HUES48 (cell line): Measurements from ENCODE around the gene TMC3.
"Not testable (repeated sequence)": the region's sequence is repeated elsewhere in the genome, so short reads cannot be mapped to it uniquely, and the experiment has no call there.

Source experiments
- H3K27ac ChIP-seq: one replicate; pipeline ENCODE4 v1.7.0; 2013; ENCODE audit warnings: low read depth, low read length, inconsistent platforms
- H3K27me3 ChIP-seq: 2 replicates; pipeline ENCODE4 v1.6.1; 2013; ENCODE audit warnings: mild to moderate bottlenecking, low read length; ENCODE audit not compliant: control insufficient read depth, insufficient read depth
- H3K36me3 ChIP-seq: 2 replicates; pipeline ENCODE4 v1.6.1; 2013; ENCODE audit warnings: low read length; ENCODE audit not compliant: control insufficient read depth, insufficient read depth
- H3K4me1 ChIP-seq: 2 replicates; pipeline ENCODE4 v1.6.1; 2013; ENCODE audit warnings: mild to moderate bottlenecking, low read length; ENCODE audit not compliant: control insufficient read depth, insufficient read depth
- H3K4me3 ChIP-seq: 2 replicates; pipeline ENCODE4 v1.5.1; 2013; ENCODE audit warnings: mild to moderate bottlenecking, low read depth, low read length
- H3K9ac ChIP-seq: 2 replicates; pipeline ENCODE4 v1.6.1; 2013; ENCODE audit warnings: mild to moderate bottlenecking, low read depth, low read length, moderate library complexity
- H3K9me3 ChIP-seq: 2 replicates; pipeline ENCODE4 v1.6.1; 2013; ENCODE audit warnings: low read length; ENCODE audit not compliant: control insufficient read depth, insufficient read depth

The TMC3 gene

DNA sequence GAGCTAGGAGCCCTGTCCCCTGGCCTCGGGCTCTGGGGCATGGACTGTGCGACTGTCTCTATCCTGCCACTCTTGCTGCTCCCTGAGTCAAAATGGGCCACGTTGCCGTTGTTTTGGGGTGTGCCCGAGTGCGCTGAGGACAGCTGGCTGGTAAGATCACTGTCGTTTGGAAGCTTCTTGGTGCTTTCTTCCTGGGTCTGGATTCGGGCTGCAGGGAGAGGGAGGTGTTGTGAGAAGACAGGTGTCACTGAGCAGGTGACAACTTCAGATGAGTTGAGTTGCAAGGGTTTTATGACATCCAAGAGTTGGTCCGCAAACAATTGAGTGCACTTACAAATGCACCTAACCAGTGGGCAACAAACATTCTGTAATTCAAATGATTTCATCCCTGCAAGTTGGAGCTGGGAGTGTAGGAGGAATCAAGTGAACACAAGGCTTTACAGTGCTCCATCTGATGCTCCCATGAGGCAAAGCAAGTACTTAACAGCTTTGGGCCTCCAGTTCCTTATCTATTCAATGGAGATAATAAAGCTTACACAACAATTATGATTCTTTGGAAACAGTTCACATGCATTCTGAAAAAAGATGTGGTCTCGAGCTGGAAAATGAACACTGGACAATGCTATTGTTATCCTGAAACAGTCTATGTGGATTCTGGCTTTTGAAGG lies 39.1 kb downstream of the TMC3 start:
- H3K9me3 ChIP-seq: no peaks in the 10 kb centered on the region
- H3K9ac ChIP-seq: no peak overlapping the region
- H3K4me3 ChIP-seq: no peak overlapping the region
- H3K27me3 ChIP-seq: no peaks in the 10 kb centered on the region
- H3K4me1 ChIP-seq: no peaks in the 10 kb centered on the region
- no peaks in the 10 kb centered on the region for H3K36me3 ChIP-seq
- no peak overlapping the region for H3K27ac ChIP-seq

- Histone ChIP-seq H3K9me3 (no peaks in the 10 kb centered on the region), H3K9ac (no peak overlapping the region), H3K27me3 (no peaks in the 10 kb centered on the region), H3K4me3 (no peak overlapping the region), H3K4me1 (no peaks in the 10 kb centered on the region), H3K27ac (no peak overlapping the region), H3K36me3 (no peaks in the 10 kb centered on the region)
These were observed 40.6 kb downstream of the TMC3 start for GRCh38 chr15:81333363-81333762.

GRCh38 chr15:81332326-81332725 lies 41.7 kb downstream of the TMC3 start:
- H3K9me3 ChIP-seq: no peaks in the 10 kb centered on the region
- H3K27ac ChIP-seq: no peak overlapping the region
- no peaks in the 10 kb centered on the region for H3K36me3 ChIP-seq
- no peak overlapping the region for H3K9ac ChIP-seq
- no peaks in the 10 kb centered on the region for H3K4me1 ChIP-seq
- no peak overlapping the region for H3K4me3 ChIP-seq
- H3K27me3 ChIP-seq: no peaks in the 10 kb centered on the region

DNA sequence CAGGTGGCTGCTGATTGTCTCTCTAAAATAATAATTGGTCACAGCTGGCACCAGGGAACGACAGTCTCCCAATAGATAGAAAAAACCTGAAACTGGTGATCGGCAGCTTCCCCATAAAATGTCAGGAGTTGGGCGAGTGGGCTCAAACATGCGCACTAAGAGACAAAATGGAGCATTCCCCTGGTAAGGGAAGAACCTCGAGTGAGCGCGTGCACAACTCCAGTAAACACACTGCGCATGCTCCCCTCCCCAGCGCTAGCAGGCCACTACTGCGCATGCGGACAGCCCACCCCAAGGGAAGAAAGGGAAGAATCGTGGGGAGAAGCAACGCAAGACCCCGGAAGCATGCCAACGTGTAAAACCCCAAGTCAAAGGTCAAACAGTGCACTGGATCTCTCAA lies 42.4 kb downstream of the TMC3 start:
- no peaks in the 10 kb centered on the region for H3K36me3 ChIP-seq
- no peaks in the 10 kb centered on the region for H3K27me3 ChIP-seq
- H3K4me3 ChIP-seq: no peak overlapping the region
- no peaks in the 10 kb centered on the region for H3K4me1 ChIP-seq
- H3K27ac ChIP-seq: no peak overlapping the region
- H3K9me3 ChIP-seq: no peaks in the 10 kb centered on the region
- H3K9ac ChIP-seq: no peak overlapping the region

DNA sequence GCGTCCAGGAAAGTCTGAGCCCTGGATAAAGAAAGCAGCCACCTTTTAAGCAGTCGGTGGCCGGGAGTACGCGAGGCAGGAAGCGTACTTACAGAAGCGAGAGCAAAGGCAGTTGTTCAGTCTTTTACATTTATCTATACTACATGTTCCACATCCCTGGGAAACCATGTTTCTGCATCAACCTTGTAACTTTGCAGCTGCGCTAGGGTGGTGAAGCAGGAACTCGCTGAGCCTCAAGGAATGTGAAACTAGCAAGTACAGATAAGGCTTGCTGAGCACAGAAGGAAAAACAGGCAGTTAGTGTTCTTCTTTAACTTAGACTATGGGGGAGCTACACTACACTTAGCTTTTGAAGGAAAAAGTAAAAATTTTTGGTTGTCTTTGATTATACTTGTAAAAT lies 42.9 kb downstream of the TMC3 start:
- H3K4me3 ChIP-seq, H3K9me3 ChIP-seq, H3K4me1 ChIP-seq, H3K27ac ChIP-seq, H3K36me3 ChIP-seq, H3K9ac ChIP-seq, H3K27me3 ChIP-seq: not testable (repeated sequence)

DNA sequence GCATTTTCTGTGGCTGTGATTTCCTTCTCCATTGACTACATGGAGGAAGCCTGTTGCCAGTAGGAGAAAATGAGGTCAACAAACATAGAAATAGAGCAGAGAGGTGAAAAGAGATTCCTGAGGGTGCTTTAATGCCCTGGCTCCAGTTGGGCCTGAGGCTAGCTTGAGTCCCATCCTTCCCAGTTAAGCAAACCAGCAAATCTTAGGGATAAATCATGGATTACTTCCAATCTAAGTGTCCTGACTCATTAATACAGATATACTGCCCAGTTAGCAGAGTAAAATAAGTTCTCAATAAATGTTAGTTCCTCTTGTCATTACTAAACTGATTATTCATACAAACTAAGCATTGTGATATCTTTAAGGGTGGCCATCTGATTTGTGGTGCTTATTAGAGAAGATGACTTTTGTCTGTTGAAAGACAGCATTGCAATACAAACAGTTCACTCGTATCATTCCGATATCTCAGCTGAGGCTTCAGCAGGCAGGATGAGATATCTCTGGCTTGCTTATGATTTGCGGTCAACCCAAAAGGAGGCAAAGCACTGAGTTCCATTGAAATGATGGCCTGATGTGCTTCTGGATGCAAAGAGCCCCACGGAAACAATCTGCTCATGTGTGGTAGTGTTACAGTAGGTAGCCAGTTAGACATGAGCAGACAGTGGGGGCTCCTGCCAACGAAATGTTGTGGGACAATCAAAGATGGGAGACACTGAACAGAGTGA lies 43.5 kb downstream of the TMC3 start:
- Histone ChIP-seq H3K27ac (no peak overlapping the region), H3K36me3 (no peaks in the 10 kb centered on the region), H3K4me3 (no peak overlapping the region), H3K27me3 (no peaks in the 10 kb centered on the region), H3K9ac (no peak overlapping the region), H3K4me1 (no peaks in the 10 kb centered on the region), H3K9me3 (no peaks in the 10 kb centered on the region)

GRCh38 chr15:81329446-81329845 lies 44.6 kb downstream of the TMC3 start:
- no peak overlapping the region for H3K27ac ChIP-seq
- H3K4me1 ChIP-seq: no peaks in the 10 kb centered on the region
- no peak overlapping the region for H3K4me3 ChIP-seq
- H3K27me3 ChIP-seq: peaks cover 4% of the 10 kb centered on the region; the same call in 1 of the 2 replicates
- H3K36me3 ChIP-seq: no peaks in the 10 kb centered on the region
- H3K9me3 ChIP-seq: no peaks in the 10 kb centered on the region
- no peak overlapping the region for H3K9ac ChIP-seq

- H3K4me3 ChIP-seq: no peak overlapping the region
- H3K9me3 ChIP-seq: no peaks in the 10 kb centered on the region
- peaks cover 3% of the 10 kb centered on the region; the same call in 1 of the 2 replicates for H3K4me1 ChIP-seq
- no peak overlapping the region for H3K9ac ChIP-seq
- H3K27ac ChIP-seq: no peak overlapping the region
- H3K27me3 ChIP-seq: peaks cover 4% of the 10 kb centered on the region; the same call in 1 of the 2 replicates
- H3K36me3 ChIP-seq: no peaks in the 10 kb centered on the region
These were observed 46.5 kb downstream of the TMC3 start for GRCh38 chr15:81327516-81327915.

DNA sequence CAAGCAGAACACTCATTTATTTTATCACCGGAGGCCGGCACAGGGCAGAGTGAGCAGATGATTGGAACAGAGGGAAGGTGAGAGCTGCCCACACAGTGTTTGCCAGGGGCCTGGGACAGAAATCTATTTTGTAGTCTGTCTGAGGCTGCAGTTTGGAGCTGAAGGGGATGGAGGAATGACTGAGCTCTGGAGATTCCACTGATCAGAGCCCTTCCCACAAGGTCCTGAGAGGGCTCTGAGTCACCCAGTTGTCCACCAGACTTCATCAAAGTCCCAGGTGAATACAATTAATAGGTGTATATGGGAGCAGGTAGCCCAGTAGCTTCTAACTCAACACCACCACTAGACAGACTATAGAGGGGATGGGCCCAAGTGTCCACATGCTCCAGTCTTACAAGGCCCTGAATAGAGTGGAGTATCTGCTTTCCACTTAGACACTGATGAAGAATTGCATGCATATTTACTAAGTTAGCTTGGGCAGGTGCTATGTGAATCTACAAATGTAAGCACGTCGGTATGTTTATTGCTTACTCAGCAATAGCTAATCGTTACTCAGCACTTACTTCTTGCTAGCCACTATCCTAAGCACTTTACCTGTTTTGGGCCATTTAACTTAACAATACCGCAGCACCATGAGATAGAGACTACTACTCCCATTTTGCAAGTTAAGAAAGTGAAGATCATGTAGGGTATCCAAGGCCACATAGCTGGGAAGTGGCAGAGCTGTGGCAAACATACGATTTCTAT lies 47.4 kb downstream of the TMC3 start:
- H3K9me3 ChIP-seq: no peaks in the 10 kb centered on the region
- H3K27ac ChIP-seq: no peak overlapping the region
- H3K4me1 ChIP-seq: peaks cover 8% of the 10 kb centered on the region; the same call in 1 of the 2 replicates
- no peaks in the 10 kb centered on the region for H3K36me3 ChIP-seq
- H3K9ac ChIP-seq: no peak overlapping the region
- H3K4me3 ChIP-seq: no peak overlapping the region
- H3K27me3 ChIP-seq: peaks cover 4% of the 10 kb centered on the region; the same call in 1 of the 2 replicates

- H3K9me3 ChIP-seq: no peaks in the 10 kb centered on the region
- peaks cover 4% of the 10 kb centered on the region; the same call in 1 of the 2 replicates for H3K27me3 ChIP-seq
- H3K4me3 ChIP-seq: peak within 1 kb of the TSS; percentile 80
- H3K27ac ChIP-seq: peak within 1 kb of the TSS; percentile 42
- H3K4me1 ChIP-seq: peaks cover 8% of the 10 kb centered on the region; the same call in 1 of the 2 replicates
- H3K36me3 ChIP-seq: peaks cover 13% of the 10 kb centered on the region; the same call in 1 of the 2 replicates
- H3K9ac ChIP-seq: peak within 1 kb of the TSS; percentile 60
These were observed 49.8 kb downstream of the TMC3 start, which contains the start of gene STARD5 for GRCh38 chr15:81323944-81324881. TSS of gene STARD5 (minus strand) at chr15:81324141. CDS start at chr15:81324099, 42 bp downstream.
